IMR-90 (cell line): Measurements from ENCODE around the gene RMND1.
"Not testable (repeated sequence)": the region's sequence is repeated elsewhere in the genome, so short reads cannot be mapped to it uniquely, and the experiment has no call there.

Source experiments
- BHLHE40 ChIP-seq: fragments of 150-350 bp; IDR thresholded peaks from 2 replicates; pipeline ENCODE4 v1.6.1; 2016; ENCODE audit warnings: mild to moderate bottlenecking, low read depth, low read length
- CTCF ChIP-seq: conservative IDR thresholded peaks from 2 replicates; pipeline ENCODE4 v1.5.1; 2012; ENCODE audit warnings: mild to moderate bottlenecking, low read depth, low read length, improper control_type of control experiment
- ELK1 ChIP-seq: fragments of 150-350 bp; IDR thresholded peaks from 2 replicates; pipeline ENCODE4 v1.6.1; 2016; ENCODE audit warnings: low read depth, mild to moderate bottlenecking, low read length, moderate library complexity, borderline replicate concordance
- FOS ChIP-seq: fragments of 150-350 bp; IDR thresholded peaks from 2 replicates; pipeline ENCODE4 v1.6.1; 2016; ENCODE audit warnings: low read depth, low read length
- MXI1 ChIP-seq: IDR thresholded peaks from 2 replicates; pipeline ENCODE4 v1.6.1; 2012; ENCODE audit warnings: low read depth, mild to moderate bottlenecking, low read length, moderate library complexity, borderline replicate concordance
- POLR2A ChIP-seq: IDR thresholded peaks from 2 replicates; pipeline ENCODE4 v1.6.1; 2012; ENCODE audit warnings: mild to moderate bottlenecking, low read depth, low read length
- RAD21 ChIP-seq: IDR thresholded peaks from 2 replicates; pipeline ENCODE4 v1.6.1; 2012; ENCODE audit warnings: low read length, improper control_type of control experiment
- RCOR1 ChIP-seq: IDR thresholded peaks from 2 replicates; pipeline ENCODE4 v1.6.1; 2012; ENCODE audit warnings: mild to moderate bottlenecking, low read length, improper control_type of control experiment; ENCODE audit not compliant: insufficient replicate concordance
- USF2 ChIP-seq: fragments of 150-350 bp; IDR thresholded peaks from 2 replicates; pipeline ENCODE4 v1.6.1; 2017; ENCODE audit warnings: mild to moderate bottlenecking, antibody characterized with exemption, low read length, low read depth

GRCh38 chr6:151382631-151383030 lies 69.3 kb downstream of the RMND1 start:
- TF ChIP-seq RCOR1, CTCF, USF2, POLR2A, RAD21, FOS, ELK1, BHLHE40, MXI1: not testable (repeated sequence)
